OCI-LY3 (cell line): ENCODE measurements around the gene AGRN.

Experiments used
- CTCF ChIP-seq: fragments of 200-600, 300-600 bp; sonication (generic); IDR thresholded peaks from 2 replicates; pipeline ENCODE4 v1.5.1; 2014; ENCODE audit warnings: antibody characterized with exemption, low read length, low read depth
- EZH2phosphoT487 ChIP-seq: fragments of 200-600 bp; shearing (Covaris generic); IDR thresholded peaks from 2 replicates; pipeline ENCODE4 v1.6.1; 2018; ENCODE audit warnings: antibody characterized with exemption, mixed run types, low read depth

- TF ChIP-seq CTCF (no peak), EZH2phosphoT487 (no peak)
Observed at GRCh38 chr1:1072849-1073742, 53.2 kb downstream of the AGRN start.
